ENCODE measurements around the gene KLHL28. TPM values are rescaled to one million over a fixed set of nuclear protein-coding genes. Genes with fewer than 3 reads are reported as not detected.

The KLHL28 gene
- total RNA-seq, 1 donor from 2014 or later: 14.7 TPM

- Mint-ChIP-seq H3K36me3 (ENCODE audit: low read depth) (peaks cover 22% of the 10 kb centered on the region), H3K9me3 (peaks cover 3% of the 10 kb centered on the region), H3K27me3 (no peaks in the 10 kb centered on the region), H3K4me3 (no peak overlapping the region), H3K27ac (no peak overlapping the region), H3K4me1 (peaks cover 7% of the 10 kb centered on the region)
- no peak for DNase-seq
- intact Hi-C loops (cut with micrococcal nuclease): no loop called here
These were observed 9.2 kb downstream of the KLHL28 start for GRCh38 chr14:44952391-44953110.

GRCh38 chr14:44951051-44951450 is 10.7 kb downstream of the KLHL28 start:
- Mint-ChIP-seq H3K27me3 (no peaks in the 10 kb centered on the region), H3K36me3 (ENCODE audit: low read depth) (peaks cover 31% of the 10 kb centered on the region), H3K4me3 (no peak overlapping the region), H3K9me3 (peaks cover 9% of the 10 kb centered on the region), H3K27ac (no peak overlapping the region), H3K4me1 (peaks cover 4% of the 10 kb centered on the region)
- no peak for DNase-seq
- intact Hi-C loops (cut with micrococcal nuclease): no loop called here

GRCh38 chr14:44945264-44945663 is 16.5 kb downstream of the KLHL28 start:
- no peaks in the 10 kb centered on the region for H3K27me3 Mint-ChIP-seq
- H3K4me3 Mint-ChIP-seq: no peak overlapping the region
- no peak for DNase-seq
- no peak overlapping the region for H3K27ac Mint-ChIP-seq
- H3K9me3 Mint-ChIP-seq: peaks cover 9% of the 10 kb centered on the region
- intact Hi-C loops (cut with micrococcal nuclease): no loop called here
- H3K36me3 Mint-ChIP-seq (ENCODE audit: low read depth): peaks cover 62% of the 10 kb centered on the region
- H3K4me1 Mint-ChIP-seq: peaks cover 11% of the 10 kb centered on the region

GRCh38 chr14:44944107-44944506 is 17.6 kb downstream of the KLHL28 start:
- Mint-ChIP-seq H3K4me1 (peaks cover 11% of the 10 kb centered on the region), H3K4me3 (no peak overlapping the region), H3K9me3 (peaks cover 9% of the 10 kb centered on the region), H3K27ac (no peak overlapping the region), H3K36me3 (ENCODE audit: low read depth) (peaks cover 69% of the 10 kb centered on the region), H3K27me3 (no peaks in the 10 kb centered on the region)
- no peak for DNase-seq
- intact Hi-C loops (cut with micrococcal nuclease): no loop called here

DNA sequence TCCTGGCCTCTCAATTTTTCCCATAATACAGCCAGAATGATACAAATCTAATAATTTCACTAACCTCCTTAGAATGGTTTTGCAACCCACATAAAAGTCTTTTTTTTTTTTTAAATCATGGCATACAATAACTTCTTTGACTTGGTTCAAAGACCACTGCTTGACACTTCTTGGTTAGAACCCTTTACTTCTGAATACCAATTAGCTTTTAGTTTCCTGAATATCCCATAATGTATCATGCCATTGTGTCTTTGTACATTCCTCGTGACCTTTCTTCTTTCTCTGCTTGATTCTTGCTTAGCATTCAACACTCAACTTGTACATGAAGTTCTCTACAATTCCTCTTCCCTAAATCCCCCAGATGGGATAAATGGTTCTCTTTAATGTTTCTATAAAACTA is 19.3 kb downstream of the KLHL28 start:
- intact Hi-C loops (cut with micrococcal nuclease): no loop called here
- Mint-ChIP-seq H3K27ac (no peak overlapping the region), H3K36me3 (ENCODE audit: low read depth) (peaks cover 74% of the 10 kb centered on the region), H3K9me3 (peaks cover 6% of the 10 kb centered on the region), H3K27me3 (no peaks in the 10 kb centered on the region), H3K4me1 (peaks cover 11% of the 10 kb centered on the region), H3K4me3 (no peak overlapping the region)
- no peak for DNase-seq

DNA sequence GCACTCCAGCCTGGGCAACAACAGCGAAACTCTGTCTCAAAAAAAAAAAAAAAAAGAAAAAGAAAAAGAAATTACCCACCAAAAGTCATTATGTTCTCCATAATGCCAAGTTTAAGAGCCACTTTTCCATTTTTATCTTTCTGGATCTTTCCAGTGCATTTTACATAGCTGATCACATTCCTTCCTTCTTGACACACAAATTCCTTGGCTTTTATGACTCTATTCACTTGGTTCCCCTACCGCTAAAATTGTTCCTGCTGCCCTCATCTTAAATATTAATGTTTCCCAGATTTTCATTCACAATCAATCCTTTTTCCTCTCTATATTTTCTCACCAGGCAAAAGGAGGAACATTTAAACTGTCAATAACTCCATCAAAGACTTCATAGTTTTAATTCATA is 20.2 kb downstream of the KLHL28 start:
- intact Hi-C loops (cut with micrococcal nuclease): no loop called here

GRCh38 chr14:44940944-44941343 is 20.8 kb downstream of the KLHL28 start:
- Mint-ChIP-seq H3K4me3 (no peak overlapping the region), H3K27ac (peak overlapping the region; percentile 30)

More for the DNA sequence above, 20.2 kb downstream of the KLHL28 start:
- H3K36me3 Mint-ChIP-seq (ENCODE audit: low read depth): peaks cover 70% of the 10 kb centered on the region
- peaks cover 11% of the 10 kb centered on the region for H3K4me1 Mint-ChIP-seq
- no peaks in the 10 kb centered on the region for H3K27me3 Mint-ChIP-seq
- H3K27ac Mint-ChIP-seq: no peak overlapping the region
- DNase-seq: no peak
- H3K9me3 Mint-ChIP-seq: no peaks in the 10 kb centered on the region
- no peak overlapping the region for H3K4me3 Mint-ChIP-seq

GRCh38 chr14:44940211-44940610 is 21.5 kb downstream of the KLHL28 start:
- H3K27ac Mint-ChIP-seq: no peak overlapping the region
- H3K4me3 Mint-ChIP-seq: no peak overlapping the region
- DNase-seq: no peak
- H3K4me1 Mint-ChIP-seq: peaks cover 11% of the 10 kb centered on the region
- intact Hi-C loops (cut with micrococcal nuclease): no loop called here
- no peaks in the 10 kb centered on the region for H3K9me3 Mint-ChIP-seq
- no peaks in the 10 kb centered on the region for H3K27me3 Mint-ChIP-seq
- peaks cover 66% of the 10 kb centered on the region for H3K36me3 Mint-ChIP-seq (ENCODE audit: low read depth)

More at GRCh38 chr14:44940944-44941343, 20.8 kb downstream of the KLHL28 start:
- H3K27me3 Mint-ChIP-seq: no peaks in the 10 kb centered on the region
- H3K36me3 Mint-ChIP-seq (ENCODE audit: low read depth): peaks cover 72% of the 10 kb centered on the region
- intact Hi-C loops (cut with micrococcal nuclease): no loop called here
- H3K9me3 Mint-ChIP-seq: no peaks in the 10 kb centered on the region
- DNase-seq: peak; percentile 57
- H3K4me1 Mint-ChIP-seq: peaks cover 11% of the 10 kb centered on the region

DNA sequence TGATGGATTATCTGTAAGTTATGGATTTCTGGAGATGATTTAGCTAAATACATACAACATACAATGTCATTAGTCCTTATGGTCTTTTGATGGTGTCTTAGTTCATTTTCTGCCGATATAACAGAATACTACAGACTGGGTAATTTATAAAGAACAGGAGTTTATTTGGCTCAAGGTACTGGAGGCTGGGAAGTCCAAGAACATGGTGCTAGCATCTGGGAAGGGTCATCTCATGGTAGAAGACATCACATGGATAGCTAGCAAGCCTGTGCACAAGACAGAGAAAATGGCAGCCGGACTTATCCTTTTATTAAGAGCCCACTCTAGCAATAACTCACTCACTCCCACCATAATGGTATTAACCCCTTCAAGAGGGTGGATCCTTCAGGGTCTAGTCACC is 24.2 kb downstream of the KLHL28 start:
- DNase-seq: no peak
- Mint-ChIP-seq H3K36me3 (ENCODE audit: low read depth) (peaks cover 57% of the 10 kb centered on the region), H3K4me1 (peaks cover 11% of the 10 kb centered on the region), H3K27me3 (no peaks in the 10 kb centered on the region), H3K9me3 (no peaks in the 10 kb centered on the region), H3K4me3 (no peak overlapping the region), H3K27ac (no peak overlapping the region)
- intact Hi-C loops (cut with micrococcal nuclease): no loop called here

- Mint-ChIP-seq H3K4me3 (no peak overlapping the region), H3K27me3 (no peaks in the 10 kb centered on the region), H3K4me1 (peaks cover 3% of the 10 kb centered on the region), H3K36me3 (ENCODE audit: low read depth) (peaks cover 39% of the 10 kb centered on the region), H3K9me3 (no peaks in the 10 kb centered on the region), H3K27ac (no peak overlapping the region)
- no peak for DNase-seq
- intact Hi-C loops (cut with micrococcal nuclease): no loop called here
These were observed 26.6 kb downstream of the KLHL28 start for GRCh38 chr14:44935155-44935554.

GRCh38 chr14:44928793-44929192 is 33.0 kb downstream of the KLHL28 start:
- Mint-ChIP-seq H3K27me3 (no peaks in the 10 kb centered on the region), H3K4me3 (no peak overlapping the region), H3K9me3 (no peaks in the 10 kb centered on the region), H3K27ac (no peak overlapping the region), H3K4me1 (peaks cover 3% of the 10 kb centered on the region), H3K36me3 (ENCODE audit: low read depth) (peaks cover 8% of the 10 kb centered on the region)
- no peak for DNase-seq
- intact Hi-C loops (cut with micrococcal nuclease): no loop called here

DNA sequence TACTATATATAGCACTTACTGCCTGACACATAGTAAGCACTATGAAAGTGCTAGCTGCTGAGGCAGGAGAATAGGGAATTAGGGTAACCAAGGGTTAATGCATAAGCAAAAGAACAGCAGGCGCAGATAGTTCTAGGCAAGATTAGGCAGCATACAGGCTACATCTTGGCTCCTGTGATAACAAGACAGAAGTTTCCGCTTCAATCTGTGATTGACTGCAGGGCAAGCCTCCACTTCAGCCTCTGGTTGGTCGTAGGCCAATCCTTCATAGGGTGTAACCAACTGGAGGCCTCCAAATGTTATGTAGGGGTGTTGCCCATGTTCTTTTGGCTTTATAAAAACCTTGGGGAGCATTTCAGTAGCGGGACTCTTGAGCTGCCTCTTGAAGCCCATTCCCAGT is 46.9 kb downstream of the KLHL28 start:
- Mint-ChIP-seq H3K9me3 (no peaks in the 10 kb centered on the region), H3K27me3 (peaks cover 29% of the 10 kb centered on the region), H3K27ac (no peak overlapping the region), H3K4me1 (no peaks in the 10 kb centered on the region), H3K4me3 (no peak overlapping the region), H3K36me3 (ENCODE audit: low read depth) (peaks cover 2% of the 10 kb centered on the region)
- intact Hi-C loops (cut with micrococcal nuclease): loop anchor here (5.0 kb wide), 2 partner anchors 47 to 222 kb away; partner anchors contain the start of genes FANCM, KLHL28 and TOGARAM1
- no peak for DNase-seq

DNA sequence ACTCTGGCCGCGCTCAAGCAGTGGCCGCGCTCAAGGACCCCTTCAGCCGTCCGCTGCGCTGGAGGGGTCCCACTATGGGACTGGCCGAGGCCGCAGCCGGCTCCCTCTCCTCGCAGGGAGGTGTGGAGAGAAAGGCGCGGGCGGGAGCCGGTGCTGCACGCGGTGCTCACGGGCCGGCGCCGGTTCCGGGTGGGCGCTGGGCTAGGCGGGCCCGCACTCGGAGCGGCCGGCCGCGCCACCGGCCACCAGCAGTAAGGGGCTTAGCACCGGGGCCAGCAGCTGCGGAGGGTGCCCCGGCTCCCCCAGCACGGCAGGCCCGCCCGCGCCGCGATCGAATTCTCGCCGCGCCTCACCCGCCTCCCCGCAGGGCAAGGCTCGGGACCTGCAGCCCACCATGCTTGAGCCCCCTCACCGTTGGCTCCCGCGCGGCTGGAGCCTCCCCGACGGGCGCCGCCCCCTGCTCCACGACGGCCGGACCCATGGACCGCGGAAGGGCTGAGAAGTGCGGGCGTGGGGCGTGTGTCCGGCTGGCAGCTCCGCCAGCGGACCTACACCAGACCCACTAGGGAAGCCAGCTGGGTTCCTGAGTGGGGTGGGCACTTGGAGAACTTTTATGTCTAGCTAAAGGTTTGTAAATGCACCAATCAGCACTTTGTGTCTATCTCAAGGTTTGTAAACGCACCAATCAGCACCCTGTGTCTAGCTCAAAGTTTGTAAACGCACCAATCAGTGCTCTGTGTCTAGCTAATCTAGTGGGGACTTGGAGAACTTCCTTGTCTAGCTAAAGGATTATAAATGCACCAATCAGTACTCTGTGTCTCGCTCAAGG is 49.5 kb downstream of the KLHL28 start:
- Mint-ChIP-seq H3K27me3 (peaks cover 40% of the 10 kb centered on the region), H3K27ac (no peak overlapping the region), H3K4me1 (no peaks in the 10 kb centered on the region), H3K9me3 (no peaks in the 10 kb centered on the region), H3K4me3 (peak overlapping the region; percentile 31), H3K36me3 (ENCODE audit: low read depth) (peaks cover 2% of the 10 kb centered on the region)
- no peak for DNase-seq
- intact Hi-C loops (cut with micrococcal nuclease): loop anchor here (2.0 to 5.0 kb wide), 4 partner anchors 15 to 357 kb away; partner anchors contain the start of genes FANCM, KLHL28 and TOGARAM1

GRCh38 chr14:44910821-44911220 is 50.9 kb downstream of the KLHL28 start:
- intact Hi-C loops (cut with micrococcal nuclease): loop anchor here (5.0 kb wide), 2 partner anchors 51 to 226 kb away; partner anchors contain the start of genes FANCM, KLHL28 and TOGARAM1
- H3K4me3 Mint-ChIP-seq: no peak overlapping the region
- no peaks in the 10 kb centered on the region for H3K9me3 Mint-ChIP-seq
- no peak overlapping the region for H3K27ac Mint-ChIP-seq
- H3K27me3 Mint-ChIP-seq: peaks cover 40% of the 10 kb centered on the region
- no peaks in the 10 kb centered on the region for H3K4me1 Mint-ChIP-seq
- DNase-seq: no peak
- peaks cover 2% of the 10 kb centered on the region for H3K36me3 Mint-ChIP-seq (ENCODE audit: low read depth)

Measured in activated CD4-positive, alpha-beta T cell treated with anti-CD3 and anti-CD28 coated beads, Interleukin-2, amount 10 ng/mL, durations not matched to agents 24 days and 14 days (primary cell).